NCI-H2081 (cell line): Measurements from ENCODE around the gene CHDH.

Experiments
- DNase-seq, 2 experiments: peaks; one replicate each; lab custom pipeline; 2025; lab: John Stamatoyannopoulos, UW

CHDH gene

GRCh38 chr3:53846134-53846850, at the start of gene CHDH, which contains the start of gene IL17RB:
TSS of gene CHDH (minus strand) at chr3:53846419. CDS start at chr3:53824008, 22,411 bp downstream.
TSS of gene IL17RB (plus strand) at chr3:53846568. CDS start at chr3:53846589, 21 bp downstream.
- peak; percentile 25 to 38 for DNase-seq

GRCh38 chr3:53892286-53892637, 46.0 kb upstream of the CHDH start:
- no peak for DNase-seq

- DNase-seq = peak; percentile 96 to 98
Observed at GRCh38 chr3:53891497-53892285, 45.5 kb upstream of the CHDH start, which contains the start of gene SELENOK. TSS of gene SELENOK (minus strand) at chr3:53891859.

- DNase-seq = peak; percentile 4 to 39
Observed at GRCh38 chr3:53890726-53891475, 44.7 kb upstream of the CHDH start.

GRCh38 chr3:53888232-53888631, 42.0 kb upstream of the CHDH start:
- DNase-seq = no peak

- no peak for DNase-seq
Observed at GRCh38 chr3:53887446-53887845, 41.2 kb upstream of the CHDH start.

- DNase-seq = no peak
Observed at GRCh38 chr3:53885239-53885638, 39.0 kb upstream of the CHDH start.

- no peak for DNase-seq
Observed at GRCh38 chr3:53884623-53885022, 38.4 kb upstream of the CHDH start.

- no peak for DNase-seq
Observed at GRCh38 chr3:53883008-53883407, 36.8 kb upstream of the CHDH start.

GRCh38 chr3:53881691-53882593, 35.7 kb upstream of the CHDH start, which contains the start of gene ACTR8:
TSS of gene ACTR8 (minus strand) at chr3:53882152. CDS start at chr3:53882101, 51 bp downstream.
- peak; percentile 61 to 66 for DNase-seq

GRCh38 chr3:53880396-53881345, 34.5 kb upstream of the CHDH start:
- DNase-seq = no peak

- DNase-seq = no peak
Observed at GRCh38 chr3:53865732-53866499, 19.7 kb upstream of the CHDH start.

- no peak for DNase-seq
Observed at GRCh38 chr3:53863145-53863544, 16.9 kb upstream of the CHDH start.

GRCh38 chr3:53862241-53862640, 16.0 kb upstream of the CHDH start:
- no peak for DNase-seq

- DNase-seq = no peak
Observed at GRCh38 chr3:53860196-53860595, 14.0 kb upstream of the CHDH start.

GRCh38 chr3:53859178-53859577, 13.0 kb upstream of the CHDH start:
- no peak for DNase-seq

- no peak for DNase-seq
Observed at GRCh38 chr3:53858096-53858741, 12.0 kb upstream of the CHDH start.

GRCh38 chr3:53856964-53857363, 10.7 kb upstream of the CHDH start:
- no peak for DNase-seq

- DNase-seq = no peak
Observed at GRCh38 chr3:53850895-53851294, 4.7 kb upstream of the CHDH start.
